PC-9 (cell line): Measurements from ENCODE around the gene LCLAT1. TPM values are rescaled to one million over a fixed set of nuclear protein-coding genes. Genes with fewer than 3 reads are reported as not detected.

Source experiments
- BruUV-seq: library from RNA; stranded (reverse); fragments of 400-500 nt; replicated peaks from 2 replicates; lab custom pipeline; 2021; lab: Mats Ljungman, UMichigan
- CTCF ChIA-PET: fragments of 300-600 bp; sonication (Branson Sonifier 250); formaldehyde crosslinking; loops from one replicate; lab custom pipeline; 2022; ENCODE audit warnings: antibody characterized with exemption; lab: Charles Lee
- POLR2A ChIA-PET: fragments of 300-600 bp; sonication (Branson Sonifier 250); formaldehyde crosslinking; loops from one replicate; lab custom pipeline; 2022; ENCODE audit warnings: antibody characterized with exemption; ENCODE audit not compliant: unreplicated experiment; lab: Charles Lee
- DNase-seq, 2 experiments: peaks; one replicate each; pipeline versions ENCODE4 v3.0.0 to v3.0.0-alpha.2; 2015 to 2022; ENCODE audit warnings: mixed read lengths in 1 of 2
- H2AFZ ChIP-seq: fragments of 200-600 bp; sonication (generic); 2 replicates; pipeline ENCODE4 v1.8.1; 2017; ENCODE audit warnings: antibody characterized with exemption
- H3F3A ChIP-seq: fragments of 200-600 bp; sonication (generic); 2 replicates; pipeline ENCODE4 v1.8.1; 2017; ENCODE audit warnings: antibody characterized with exemption, mild to moderate bottlenecking, low read depth; ENCODE audit not compliant: insufficient read depth
- H3K27ac ChIP-seq: fragments of 200-600 bp; sonication (generic); 2 replicates; pipeline ENCODE4 v1.6.1; 2016; ENCODE audit warnings: mixed run types
- H3K27me3 ChIP-seq: fragments of 200-600 bp; sonication (generic); 2 replicates; pipeline ENCODE4 v1.6.1; 2016; ENCODE audit warnings: low read depth, mixed run types; ENCODE audit not compliant: insufficient read depth
- H3K36me3 ChIP-seq: fragments of 200-600 bp; sonication (generic); 2 replicates; pipeline ENCODE4 v1.6.1; 2016; ENCODE audit warnings: low read depth, mixed run types
- H3K4me1 ChIP-seq: fragments of 200-600 bp; sonication (generic); replicated peaks from 2 replicates; pipeline ENCODE4 v1.6.1; 2016; ENCODE audit warnings: mixed run types; ENCODE audit not compliant: insufficient read depth
- H3K4me2 ChIP-seq: fragments of 200-600 bp; sonication (generic); 2 replicates; pipeline ENCODE4 v1.6.1; 2017; ENCODE audit warnings: mixed run types
- H3K4me3 ChIP-seq: fragments of 200-600 bp; sonication (generic); 2 replicates; pipeline ENCODE4 v1.6.1; 2016; ENCODE audit warnings: mixed run types
- H3K79me2 ChIP-seq: fragments of 200-600 bp; sonication (generic); 2 replicates; pipeline ENCODE4 v1.6.1; 2017; ENCODE audit warnings: low read depth, mixed run types
- H3K9me2 ChIP-seq: fragments of 200-600 bp; sonication (generic); 2 replicates; pipeline ENCODE4 v1.8.1; 2017; ENCODE audit warnings: mild to moderate bottlenecking; ENCODE audit not compliant: insufficient read depth
- H3K9me3 ChIP-seq: fragments of 200-600 bp; sonication (generic); 2 replicates; pipeline ENCODE4 v1.8.1; 2016; ENCODE audit warnings: low read depth; ENCODE audit not compliant: insufficient read depth
- H4K20me1 ChIP-seq: fragments of 200-600 bp; sonication (generic); 2 replicates; pipeline ENCODE4 v1.8.1; 2017; ENCODE audit not compliant: insufficient read depth
- EZH2 ChIP-seq: fragments of 200-600 bp; sonication (generic); IDR thresholded peaks from 2 replicates; pipeline ENCODE4 v1.8.0; 2017; ENCODE audit warnings: antibody characterized with exemption, low read depth
- intact Hi-C: fragments of 100-400 bp; cut with micrococcal nuclease; formaldehyde crosslinking; loops from one replicate; pipeline ENCODE4 v1.10.0; 2022; ENCODE audit not compliant: unreplicated experiment
- total RNA-seq: library from RNA; stranded (reverse); gene quantifications from 2 replicates; pipeline ENCODE4 v1.2.3, GENCODE V29; 2021
- TF ChIP-seq, protein P1 (sequence below): fragments of 200-600 bp; sonication (generic); conservative IDR thresholded peaks from 2 replicates; pipeline ENCODE4 v1.6.1; 2017; ENCODE audit warnings: mixed run types, antibody characterized with exemption, mild to moderate bottlenecking, moderate library complexity

Gene LCLAT1
- total RNA-seq, 1 experiment from 2014 or later: 35.7 TPM

DNA sequence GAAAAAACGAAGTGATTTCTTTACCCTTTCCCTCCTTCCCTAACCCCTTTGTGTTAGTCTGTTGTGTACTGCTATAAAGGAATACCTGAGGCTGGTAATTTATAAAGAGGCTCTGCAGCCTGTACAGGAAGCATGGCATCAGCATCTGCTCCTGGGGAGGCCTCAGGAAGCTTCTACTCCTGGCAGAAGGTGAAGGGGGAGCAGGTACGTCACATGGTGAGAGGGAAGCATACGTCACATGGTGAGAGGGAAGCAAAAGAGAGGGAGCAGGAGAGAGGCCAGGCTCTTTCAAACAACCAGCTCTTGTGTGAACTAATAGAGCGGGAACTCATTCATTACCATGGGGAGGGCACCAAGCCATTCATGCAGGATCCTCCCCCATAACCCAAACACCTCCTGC is 234.0 kb downstream of the LCLAT1 start:
- H3K27me3 ChIP-seq: no peaks in the 10 kb centered on the region
- H3K9me2 ChIP-seq: no peaks in the 10 kb centered on the region
- TF ChIP-seq, protein P1, sequence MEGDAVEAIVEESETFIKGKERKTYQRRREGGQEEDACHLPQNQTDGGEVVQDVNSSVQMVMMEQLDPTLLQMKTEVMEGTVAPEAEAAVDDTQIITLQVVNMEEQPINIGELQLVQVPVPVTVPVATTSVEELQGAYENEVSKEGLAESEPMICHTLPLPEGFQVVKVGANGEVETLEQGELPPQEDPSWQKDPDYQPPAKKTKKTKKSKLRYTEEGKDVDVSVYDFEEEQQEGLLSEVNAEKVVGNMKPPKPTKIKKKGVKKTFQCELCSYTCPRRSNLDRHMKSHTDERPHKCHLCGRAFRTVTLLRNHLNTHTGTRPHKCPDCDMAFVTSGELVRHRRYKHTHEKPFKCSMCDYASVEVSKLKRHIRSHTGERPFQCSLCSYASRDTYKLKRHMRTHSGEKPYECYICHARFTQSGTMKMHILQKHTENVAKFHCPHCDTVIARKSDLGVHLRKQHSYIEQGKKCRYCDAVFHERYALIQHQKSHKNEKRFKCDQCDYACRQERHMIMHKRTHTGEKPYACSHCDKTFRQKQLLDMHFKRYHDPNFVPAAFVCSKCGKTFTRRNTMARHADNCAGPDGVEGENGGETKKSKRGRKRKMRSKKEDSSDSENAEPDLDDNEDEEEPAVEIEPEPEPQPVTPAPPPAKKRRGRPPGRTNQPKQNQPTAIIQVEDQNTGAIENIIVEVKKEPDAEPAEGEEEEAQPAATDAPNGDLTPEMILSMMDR: no peak
- no peak for TF ChIP-seq EZH2
- no peak overlapping the region for H2AFZ ChIP-seq
- POLR2A ChIA-PET: no interaction called here
- no peak overlapping the region for H3K4me2 ChIP-seq
- H3K4me3 ChIP-seq: no peak overlapping the region
- H3K9me3 ChIP-seq: no peaks in the 10 kb centered on the region
- H4K20me1 ChIP-seq: no peaks in the 10 kb centered on the region
- H3K4me1 ChIP-seq: no peaks in the 10 kb centered on the region
- DNase-seq: no peak
- CTCF ChIA-PET: no interaction called here
- no peaks in the 10 kb centered on the region for H3K79me2 ChIP-seq
- no peaks in the 10 kb centered on the region for H3K36me3 ChIP-seq
- BruUV-seq: no TSS peak
- H3F3A ChIP-seq: no peaks in the 10 kb centered on the region
- no peak overlapping the region for H3K27ac ChIP-seq
- intact Hi-C loops: no loop called here

DNA sequence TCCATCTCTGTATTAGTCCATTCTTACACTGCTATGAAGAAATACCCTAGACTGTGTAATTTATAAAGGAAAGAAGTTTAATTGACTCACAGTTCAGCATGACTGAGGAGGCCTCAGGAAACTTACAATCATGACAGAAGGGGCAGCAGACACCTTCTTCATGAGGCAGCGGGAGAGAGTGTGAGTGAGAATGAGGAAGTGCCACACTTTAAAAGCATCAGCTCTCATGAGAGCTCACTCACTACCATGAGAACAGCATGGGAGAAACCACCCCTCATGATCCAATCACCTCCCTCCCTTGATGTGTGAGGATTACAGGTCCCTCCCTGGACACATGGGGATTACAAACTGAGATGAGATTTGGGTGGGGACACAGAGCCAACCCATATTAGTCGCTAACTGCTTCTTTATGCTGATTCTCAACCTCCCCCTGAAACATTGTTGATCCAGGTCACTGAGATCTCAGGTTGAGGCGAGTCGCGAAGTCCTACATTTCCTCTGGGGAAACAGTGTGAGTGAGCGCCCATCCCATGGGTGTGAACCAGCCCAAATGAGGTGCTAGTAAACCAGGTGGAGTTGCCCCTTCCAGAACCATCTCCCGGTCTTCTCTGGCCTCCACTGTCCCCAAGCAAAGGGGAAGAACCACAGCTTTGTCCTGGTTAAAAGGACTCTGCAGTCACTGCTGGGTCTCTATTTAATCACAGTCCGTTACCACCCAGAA is 236.3 kb downstream of the LCLAT1 start:
- peak in 1 of 2 experiments; percentile 31 for DNase-seq
- H3K27ac ChIP-seq: no peak overlapping the region
- H3K4me2 ChIP-seq: no peak overlapping the region
- BruUV-seq: no TSS peak
- TF ChIP-seq, protein P1: no peak
- no peak for TF ChIP-seq EZH2
- H3K36me3 ChIP-seq: no peaks in the 10 kb centered on the region
- no peaks in the 10 kb centered on the region for H3K9me3 ChIP-seq
- POLR2A ChIA-PET: no interaction called here
- H3K4me3 ChIP-seq: no peak overlapping the region
- H3K4me1 ChIP-seq: no peaks in the 10 kb centered on the region
- no peaks in the 10 kb centered on the region for H3K9me2 ChIP-seq
- H3K27me3 ChIP-seq: no peaks in the 10 kb centered on the region
- CTCF ChIA-PET: no interaction called here
- intact Hi-C loops: no loop called here
- H2AFZ ChIP-seq: no peak overlapping the region
- no peaks in the 10 kb centered on the region for H3F3A ChIP-seq
- H3K79me2 ChIP-seq: no peaks in the 10 kb centered on the region
- no peaks in the 10 kb centered on the region for H4K20me1 ChIP-seq

DNA sequence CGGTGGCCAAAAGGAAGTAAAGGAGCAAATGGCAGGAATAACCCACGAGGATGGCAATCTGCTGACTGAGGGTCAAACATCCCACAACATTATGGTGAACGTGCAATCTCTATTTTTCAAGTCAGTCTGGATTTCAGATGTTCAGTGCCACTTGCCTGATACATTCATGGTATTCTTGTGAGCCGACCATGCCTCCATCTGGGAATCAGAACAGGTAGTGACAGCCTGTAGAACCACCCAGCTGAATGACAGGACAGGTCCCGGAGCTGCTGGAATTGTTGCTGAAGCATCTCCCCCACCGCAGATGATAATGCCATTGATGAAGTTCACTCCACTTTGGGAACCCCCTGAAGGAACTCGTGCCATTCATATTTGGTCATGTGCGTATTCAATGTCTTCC is 237.0 kb downstream of the LCLAT1 start:
- TF ChIP-seq EZH2: no peak
- TF ChIP-seq, protein P1: no peak
- no peak overlapping the region for H3K27ac ChIP-seq
- no peak overlapping the region for H3K4me3 ChIP-seq
- no peak overlapping the region for H3K4me2 ChIP-seq
- H3F3A ChIP-seq: no peaks in the 10 kb centered on the region
- no peaks in the 10 kb centered on the region for H3K9me2 ChIP-seq
- no TSS peak for BruUV-seq
- no peaks in the 10 kb centered on the region for H3K36me3 ChIP-seq
- H3K79me2 ChIP-seq: no peaks in the 10 kb centered on the region
- no peaks in the 10 kb centered on the region for H3K9me3 ChIP-seq
- ChIA-PET CTCF (no interaction called here), POLR2A (no interaction called here)
- no peaks in the 10 kb centered on the region for H4K20me1 ChIP-seq
- no peaks in the 10 kb centered on the region for H3K4me1 ChIP-seq
- H3K27me3 ChIP-seq: no peaks in the 10 kb centered on the region
- intact Hi-C loops: no loop called here
- H2AFZ ChIP-seq: no peak overlapping the region
- DNase-seq: no peak
